Measurements from ENCODE around the gene WBP2. TPM values are rescaled to one million over a fixed set of nuclear protein-coding genes. Genes with fewer than 3 reads are reported as not detected.

Gene WBP2
- total RNA-seq, 2 donors from 2014 or later, result 74.3 to 82.7 TPM

GRCh38 chr17:75824666-75825065 lies 30.5 kb downstream of the WBP2 start:
- H3K4me3 ChIP-seq (ENCODE audit: low read length), result no peak overlapping the region
- peaks cover 40% of the 10 kb centered on the region for H3K36me3 ChIP-seq (ENCODE audit: control insufficient read depth, insufficient read depth, low read length)
- H3K27ac ChIP-seq (ENCODE audit: low read depth, low read length), result no peak overlapping the region
- H3K4me3 Mint-ChIP-seq, result no peak overlapping the region
- H3K4me1 ChIP-seq (ENCODE audit: control insufficient read depth, insufficient read depth, low read length), result no peaks in the 10 kb centered on the region
- H3K36me3 Mint-ChIP-seq (ENCODE audit: low read depth), result peaks cover 27% of the 10 kb centered on the region
- H3K27me3 Mint-ChIP-seq (ENCODE audit: insufficient read depth), result no peaks in the 10 kb centered on the region
- DNase-seq, result no peak
- no peaks in the 10 kb centered on the region for H3K9me3 Mint-ChIP-seq
- H3K4me1 Mint-ChIP-seq, result peaks cover 1% of the 10 kb centered on the region
- no peaks in the 10 kb centered on the region for H3K9me3 ChIP-seq (ENCODE audit: control insufficient read depth, low read length)
- H3K27me3 ChIP-seq (ENCODE audit: control insufficient read depth, insufficient read depth, low read length, poor library complexity, severe bottlenecking), result no peaks in the 10 kb centered on the region
- no peak overlapping the region for H3K9ac ChIP-seq (ENCODE audit: extremely low read depth, low read length, poor library complexity, severe bottlenecking)
- WGBS, 2 experiments (ENCODE audit: insufficient coverage in 1 of 2, insufficient read length in 1 of 2), result 88% methylated on average over 2 of the region's 2 CpGs; no CpG with 5 or more reads in 1 of the 2 experiments
- no peak overlapping the region for H3K27ac Mint-ChIP-seq
- TF ChIP-seq CTCF (conservative IDR thresholded peaks at IDR 0.05), result no peak

- Mint-ChIP-seq H3K27me3 (ENCODE audit: insufficient read depth) (no peaks in the 10 kb centered on the region), H3K9me3 (no peaks in the 10 kb centered on the region), H3K36me3 (ENCODE audit: low read depth) (peaks cover 33% of the 10 kb centered on the region), H3K4me3 (no peak overlapping the region), H3K4me1 (peaks cover 1% of the 10 kb centered on the region), H3K27ac (no peak overlapping the region)
- H3K4me3 ChIP-seq (ENCODE audit: low read length), result no peak overlapping the region
- no peak overlapping the region for H3K9ac ChIP-seq (ENCODE audit: extremely low read depth, low read length, poor library complexity, severe bottlenecking)
- no peaks in the 10 kb centered on the region for H3K27me3 ChIP-seq (ENCODE audit: control insufficient read depth, insufficient read depth, low read length, poor library complexity, severe bottlenecking)
- peaks cover 45% of the 10 kb centered on the region for H3K36me3 ChIP-seq (ENCODE audit: control insufficient read depth, insufficient read depth, low read length)
- TF ChIP-seq CTCF (conservative IDR thresholded peaks at IDR 0.05), result no peak
- no peaks in the 10 kb centered on the region for H3K9me3 ChIP-seq (ENCODE audit: control insufficient read depth, low read length)
- DNase-seq, result no peak
- 96 to 100% methylated on average over 6 to 13 of the region's 13 CpGs for whole genome bisulfite sequencing, 2 experiments (ENCODE audit: insufficient coverage in 1 of 2, insufficient read length in 1 of 2)
- H3K4me1 ChIP-seq (ENCODE audit: control insufficient read depth, insufficient read depth, low read length), result no peaks in the 10 kb centered on the region
- H3K27ac ChIP-seq (ENCODE audit: low read depth, low read length), result no peak overlapping the region
Observed at GRCh38 chr17:75824050-75824552, 31.0 kb downstream of the WBP2 start.

- WGBS, 2 experiments (ENCODE audit: insufficient coverage in 1 of 2, insufficient read length in 1 of 2), result 95 to 96% methylated on average over 13 to 26 of the region's 28 CpGs
- Histone ChIP-seq H3K36me3 (ENCODE audit: control insufficient read depth, insufficient read depth, low read length) (peaks cover 52% of the 10 kb centered on the region), H3K27ac (ENCODE audit: low read depth, low read length) (no peak overlapping the region), H3K9me3 (ENCODE audit: control insufficient read depth, low read length) (no peaks in the 10 kb centered on the region), H3K4me3 (ENCODE audit: low read length) (no peak overlapping the region), H3K9ac (ENCODE audit: extremely low read depth, low read length, poor library complexity, severe bottlenecking) (no peak overlapping the region), H3K4me1 (ENCODE audit: control insufficient read depth, insufficient read depth, low read length) (no peaks in the 10 kb centered on the region), H3K27me3 (ENCODE audit: control insufficient read depth, insufficient read depth, low read length, poor library complexity, severe bottlenecking) (no peaks in the 10 kb centered on the region)
- H3K4me3 Mint-ChIP-seq, result no peak overlapping the region
- DNase-seq, result no peak
- peaks cover 39% of the 10 kb centered on the region for H3K36me3 Mint-ChIP-seq (ENCODE audit: low read depth)
- H3K27me3 Mint-ChIP-seq (ENCODE audit: insufficient read depth), result no peaks in the 10 kb centered on the region
- no peak overlapping the region for H3K27ac Mint-ChIP-seq
- TF ChIP-seq CTCF (conservative IDR thresholded peaks at IDR 0.05), result no peak
- no peaks in the 10 kb centered on the region for H3K9me3 Mint-ChIP-seq
- H3K4me1 Mint-ChIP-seq, result peaks cover 1% of the 10 kb centered on the region
Observed at GRCh38 chr17:75823257-75824041, 31.7 kb downstream of the WBP2 start.
